Measurements from ENCODE around the gene CACNA2D3.
"Not testable (repeated sequence)": the region's sequence is repeated elsewhere in the genome, so short reads cannot be mapped to it uniquely, and the experiment has no call there.

The CACNA2D3 gene

DNA sequence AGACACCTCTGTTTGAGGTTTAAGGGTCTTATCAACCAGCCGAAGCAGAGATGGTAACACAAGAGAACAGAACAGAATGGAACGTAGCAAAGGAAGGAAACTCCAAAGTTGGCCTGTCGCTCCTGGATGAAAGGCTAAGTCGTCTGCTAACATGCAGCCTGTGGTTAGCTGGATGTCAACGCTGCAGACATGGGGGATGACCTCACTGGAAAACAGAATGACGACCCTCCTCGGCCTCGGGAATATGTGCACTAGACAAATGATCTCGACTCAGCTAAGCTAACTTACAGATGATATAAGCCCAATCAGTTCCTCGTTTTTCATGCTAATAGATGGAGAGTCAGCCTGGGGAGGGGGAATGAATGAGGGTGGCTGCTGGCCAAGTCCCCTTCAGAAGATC lies 983.3 kb downstream of the CACNA2D3 start:
- H3K36me3 ChIP-seq (ENCODE audit: insufficient read depth, low read length) = no peaks in the 10 kb centered on the region
- H3K9me3 ChIP-seq (ENCODE audit: control insufficient read depth, insufficient read depth, low read length) = no peaks in the 10 kb centered on the region

DNA sequence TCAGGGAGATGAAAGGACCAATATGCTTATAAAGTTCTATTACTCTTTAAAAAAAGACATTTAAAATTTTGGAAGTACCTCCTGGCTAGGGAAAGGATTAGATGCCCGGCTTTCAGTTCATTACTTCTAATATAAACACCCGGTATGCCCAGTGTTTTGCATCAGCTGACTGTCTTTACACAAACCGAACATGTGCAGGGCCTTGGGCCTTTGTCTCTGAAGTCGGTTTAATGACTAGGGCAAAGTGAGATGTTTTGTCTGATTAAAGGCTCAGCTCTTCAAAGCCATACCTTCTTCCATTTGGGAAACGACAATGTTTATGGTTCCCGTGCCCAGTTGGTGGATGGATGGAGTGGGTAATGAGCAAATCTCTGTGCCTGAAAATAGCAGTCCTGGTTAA lies 984.8 kb downstream of the CACNA2D3 start:
- H3K4me1 ChIP-seq (ENCODE audit: insufficient read depth, low read length) = peaks cover 4% of the 10 kb centered on the region
- H3K36me3 ChIP-seq (ENCODE audit: insufficient read depth, low read length) = no peaks in the 10 kb centered on the region
- no peak overlapping the region for H3K9ac ChIP-seq (ENCODE audit: low read depth, low read length)
- H3K9me3 ChIP-seq (ENCODE audit: control insufficient read depth, insufficient read depth, low read length) = no peaks in the 10 kb centered on the region

More for the DNA sequence above, 983.3 kb downstream of the CACNA2D3 start:
- Histone ChIP-seq H3K9ac (ENCODE audit: low read depth, low read length) (no peak overlapping the region), H3K4me1 (ENCODE audit: insufficient read depth, low read length) (peaks cover 4% of the 10 kb centered on the region)

DNA sequence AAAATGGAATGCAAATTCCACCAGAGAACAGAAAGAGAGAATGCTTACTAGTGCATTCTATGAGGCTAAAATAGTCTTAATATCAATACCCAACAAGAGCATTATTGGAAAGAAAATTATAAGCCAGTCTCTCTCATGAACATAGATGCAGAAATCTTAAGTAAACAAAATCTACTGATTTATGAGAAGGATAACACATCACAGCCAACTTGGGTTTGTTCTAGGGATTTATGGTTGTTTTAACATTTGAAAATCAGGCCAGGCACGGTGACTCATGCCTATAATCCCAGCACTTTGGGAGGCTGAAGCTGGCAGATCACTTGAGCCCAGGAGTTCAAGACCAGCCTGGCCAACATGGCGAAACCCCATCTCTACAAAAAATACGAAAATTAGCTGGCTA lies 989.6 kb downstream of the CACNA2D3 start:
- H3K9me3 ChIP-seq (ENCODE audit: control insufficient read depth, insufficient read depth, low read length); H3K36me3 ChIP-seq (ENCODE audit: insufficient read depth, low read length); H3K4me1 ChIP-seq (ENCODE audit: insufficient read depth, low read length); H3K9ac ChIP-seq (ENCODE audit: low read depth, low read length): not testable (repeated sequence)

DNA sequence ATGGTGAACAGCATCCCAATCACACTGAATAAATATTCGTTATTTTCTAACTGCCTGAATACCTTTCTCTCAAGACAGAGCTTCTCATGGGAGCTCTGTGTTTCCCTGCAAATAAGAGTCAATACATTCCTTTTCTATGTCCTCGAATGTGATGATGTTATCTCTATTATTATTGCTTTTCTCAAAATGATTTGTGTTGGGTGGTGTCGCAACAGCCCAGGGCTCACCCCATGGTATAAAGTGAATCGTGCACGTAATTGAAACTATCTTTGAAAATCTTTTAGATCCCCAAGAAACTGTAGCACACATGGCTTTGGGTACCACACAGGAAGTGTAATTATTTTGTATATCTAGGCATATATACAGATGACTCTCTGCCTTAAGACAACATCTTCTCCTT lies 996.1 kb downstream of the CACNA2D3 start:
- H3K9me3 ChIP-seq (ENCODE audit: control insufficient read depth, insufficient read depth, low read length) = no peaks in the 10 kb centered on the region
- no peak overlapping the region for H3K9ac ChIP-seq (ENCODE audit: low read depth, low read length)
- no peaks in the 10 kb centered on the region for H3K4me1 ChIP-seq (ENCODE audit: insufficient read depth, low read length)
- H3K36me3 ChIP-seq (ENCODE audit: insufficient read depth, low read length) = no peaks in the 10 kb centered on the region

DNA sequence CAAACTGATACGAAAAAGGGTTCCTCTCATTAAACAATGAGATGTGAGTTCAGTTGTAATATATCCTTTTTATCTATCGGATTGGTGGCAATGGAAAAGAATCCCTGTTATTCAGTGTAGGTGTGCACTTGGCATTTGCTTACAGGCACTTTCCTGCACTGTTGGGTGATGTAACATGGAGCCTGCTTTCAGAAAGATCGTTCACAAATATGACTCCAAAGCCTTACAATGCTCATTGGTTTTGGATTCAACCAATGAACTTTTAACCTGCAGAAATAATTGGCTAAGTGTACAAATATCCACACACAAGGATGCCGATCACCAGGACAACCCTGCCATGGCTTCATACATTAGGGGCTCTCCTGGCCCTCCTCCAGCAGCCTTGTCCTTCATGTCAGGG lies 996.9 kb downstream of the CACNA2D3 start:
- H3K4me1 ChIP-seq (ENCODE audit: insufficient read depth, low read length) = no peaks in the 10 kb centered on the region
- no peaks in the 10 kb centered on the region for H3K9me3 ChIP-seq (ENCODE audit: control insufficient read depth, insufficient read depth, low read length)
- H3K9ac ChIP-seq (ENCODE audit: low read depth, low read length) = no peak overlapping the region
- H3K36me3 ChIP-seq (ENCODE audit: insufficient read depth, low read length) = no peaks in the 10 kb centered on the region

DNA sequence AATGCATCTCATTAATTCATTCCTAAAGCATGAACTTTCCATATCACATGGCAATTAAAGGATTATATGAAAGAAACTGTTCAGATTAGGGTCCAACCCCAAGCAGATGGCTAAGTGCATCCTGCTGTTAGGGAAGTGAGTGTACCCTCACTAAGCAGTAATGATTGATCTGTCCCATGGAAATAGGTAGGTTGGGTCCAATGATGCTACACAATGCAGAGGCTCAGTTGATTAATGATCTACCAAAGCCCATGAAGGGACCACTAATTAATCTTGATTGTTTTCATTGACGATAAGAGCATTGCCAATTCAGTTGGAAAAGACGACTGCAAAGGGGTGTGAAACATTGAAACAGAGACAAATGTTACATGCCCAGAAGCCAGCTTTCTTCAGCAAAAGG lies 1000.0 kb downstream of the CACNA2D3 start:
- Histone ChIP-seq H3K4me1 (ENCODE audit: insufficient read depth, low read length) (0 out of 2 replicates have a peak, but pooled peaks cover 2% of the 10 kb centered on the region), H3K36me3 (ENCODE audit: insufficient read depth, low read length) (no peaks in the 10 kb centered on the region), H3K9ac (ENCODE audit: low read depth, low read length) (no peak overlapping the region), H3K9me3 (ENCODE audit: control insufficient read depth, insufficient read depth, low read length) (no peaks in the 10 kb centered on the region)
